ENCODE results near the gene C9orf152. TPM values are rescaled to one million over a fixed set of nuclear protein-coding genes. Genes with fewer than 3 reads are reported as not detected.

C9orf152 gene
- total RNA-seq, 6 donors from 2014 or later = 6.3 to 26.3 (median 15.9) TPM

DNA sequence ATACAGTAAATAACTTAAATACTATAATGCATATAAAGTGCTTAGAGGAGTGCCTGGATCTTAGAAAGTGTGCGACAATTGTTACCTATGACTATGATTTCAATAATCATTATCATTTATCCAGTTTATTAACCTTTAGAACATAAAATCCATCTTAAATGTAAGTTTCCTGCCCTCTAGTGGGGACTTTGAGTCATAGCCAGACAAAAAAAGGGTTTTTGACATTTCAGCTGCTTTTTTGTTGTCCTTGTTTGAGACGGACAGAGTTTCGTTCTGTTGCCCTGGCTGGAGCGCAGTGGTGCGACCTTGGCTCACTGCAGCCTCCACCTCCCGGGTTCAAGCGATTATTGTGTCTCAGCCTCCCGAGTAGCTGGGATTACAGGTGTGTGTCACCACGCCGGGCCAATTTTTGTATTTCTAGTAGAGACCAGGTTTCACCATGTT is 9.7 kb upstream of the C9orf152 start:
- ATAC-seq (ENCODE audit: low FRiP score in 2 of 2) (peak in 1 of 2 donors; percentile 59), DNase-seq (no peak)
- TF ChIP-seq, protein P1, sequence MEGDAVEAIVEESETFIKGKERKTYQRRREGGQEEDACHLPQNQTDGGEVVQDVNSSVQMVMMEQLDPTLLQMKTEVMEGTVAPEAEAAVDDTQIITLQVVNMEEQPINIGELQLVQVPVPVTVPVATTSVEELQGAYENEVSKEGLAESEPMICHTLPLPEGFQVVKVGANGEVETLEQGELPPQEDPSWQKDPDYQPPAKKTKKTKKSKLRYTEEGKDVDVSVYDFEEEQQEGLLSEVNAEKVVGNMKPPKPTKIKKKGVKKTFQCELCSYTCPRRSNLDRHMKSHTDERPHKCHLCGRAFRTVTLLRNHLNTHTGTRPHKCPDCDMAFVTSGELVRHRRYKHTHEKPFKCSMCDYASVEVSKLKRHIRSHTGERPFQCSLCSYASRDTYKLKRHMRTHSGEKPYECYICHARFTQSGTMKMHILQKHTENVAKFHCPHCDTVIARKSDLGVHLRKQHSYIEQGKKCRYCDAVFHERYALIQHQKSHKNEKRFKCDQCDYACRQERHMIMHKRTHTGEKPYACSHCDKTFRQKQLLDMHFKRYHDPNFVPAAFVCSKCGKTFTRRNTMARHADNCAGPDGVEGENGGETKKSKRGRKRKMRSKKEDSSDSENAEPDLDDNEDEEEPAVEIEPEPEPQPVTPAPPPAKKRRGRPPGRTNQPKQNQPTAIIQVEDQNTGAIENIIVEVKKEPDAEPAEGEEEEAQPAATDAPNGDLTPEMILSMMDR (IDR thresholded peaks at IDR 0.05) = peak; percentile 63 to 79 (median 76)
- TF ChIP-seq POLR2AphosphoS5 (IDR thresholded peaks at IDR 0.05) = no peak
- Histone ChIP-seq H3K36me3 (no peaks in the 10 kb centered on the region), H3K27ac (no peak overlapping the region), H3K4me1 (peaks cover 0 to 11% (median 4%) of the 10 kb centered on the region in 4 donors), H3K27me3 (no peaks in the 10 kb centered on the region), H3K4me3 (peak overlapping the region in 1 of 4 donors; percentile 5), H3K9me3 (no peaks in the 10 kb centered on the region)
- WGBS, 2 donors = 22 to 28% methylated on average over 10 of the region's 10 CpGs

DNA sequence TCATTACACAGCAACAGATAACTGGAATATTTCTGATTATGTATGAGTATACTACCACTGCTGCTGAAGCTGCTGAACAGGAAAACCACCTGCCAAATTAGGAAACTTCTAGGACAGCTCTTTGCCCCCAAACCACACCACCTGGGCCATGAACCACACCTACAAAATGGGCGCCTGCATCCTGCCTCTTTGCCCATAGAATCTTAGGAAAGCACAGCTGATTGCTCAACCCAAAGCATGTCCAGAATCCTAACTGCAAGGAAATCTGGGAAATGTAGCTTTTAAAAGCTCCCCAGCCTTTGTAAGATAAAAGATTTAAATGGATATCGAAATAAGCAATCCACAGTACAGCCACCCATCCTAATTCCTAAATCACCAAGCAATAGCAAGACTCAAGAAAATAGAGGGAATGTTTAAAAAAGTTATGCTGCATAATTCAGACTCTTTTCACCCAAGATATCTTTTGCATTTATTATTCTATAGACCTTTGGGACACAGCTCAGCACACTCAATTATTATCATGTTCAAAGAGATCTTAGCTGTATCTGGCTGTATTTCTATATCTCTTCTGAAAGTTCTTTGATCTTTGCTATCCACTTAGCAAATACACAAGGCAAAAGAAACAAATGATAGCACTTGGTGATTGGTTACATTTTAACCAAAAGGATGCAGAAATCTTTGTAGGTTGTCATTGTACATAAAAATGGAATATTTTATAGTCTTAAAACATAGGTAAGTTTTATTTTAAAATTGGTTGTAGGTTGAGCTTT is 6.8 kb upstream of the C9orf152 start:
- Histone ChIP-seq H3K27ac (no peak overlapping the region), H3K4me3 (no peak overlapping the region), H3K36me3 (no peaks in the 10 kb centered on the region), H3K4me1 (peaks cover 0 to 11% (median 4%) of the 10 kb centered on the region in 4 donors), H3K27me3 (no peaks in the 10 kb centered on the region), H3K9me3 (no peaks in the 10 kb centered on the region)
- WGBS, 2 donors = 64 to 72% methylated on average over 2 of the region's 2 CpGs
- DNase-seq (no peak), ATAC-seq (ENCODE audit: low FRiP score in 2 of 2) (no peak)
- TF ChIP-seq POLR2A (IDR thresholded peaks at IDR 0.05) (no peak), EP300 (IDR thresholded peaks at IDR 0.05) (no peak), POLR2AphosphoS5 (IDR thresholded peaks at IDR 0.05) (no peak)
- TF ChIP-seq, protein P1 (IDR thresholded peaks at IDR 0.05) = no peak

DNA sequence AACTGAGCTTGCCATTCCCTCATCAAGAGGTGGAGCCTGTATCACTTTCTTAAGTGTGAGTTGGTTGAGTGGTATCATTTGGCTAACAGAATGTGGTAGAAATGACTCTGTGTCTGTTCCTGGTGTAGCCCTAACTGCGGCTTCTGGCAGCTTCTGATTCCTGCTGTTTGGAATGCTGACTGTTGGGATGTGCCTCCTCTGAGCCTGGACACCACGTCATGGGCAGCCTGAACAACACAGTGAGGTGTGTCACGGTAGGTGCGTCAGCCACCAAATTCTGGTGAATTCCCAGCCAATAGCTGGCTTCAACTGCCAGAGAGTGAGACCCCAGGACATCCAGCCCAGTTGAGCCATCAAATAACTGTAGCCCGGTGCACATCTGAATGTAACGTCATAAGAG is 6.1 kb upstream of the C9orf152 start:
- Histone ChIP-seq H3K27me3 (no peaks in the 10 kb centered on the region), H3K4me1 (peaks cover 0 to 11% (median 4%) of the 10 kb centered on the region in 4 donors), H3K36me3 (no peaks in the 10 kb centered on the region), H3K9me3 (no peaks in the 10 kb centered on the region), H3K4me3 (no peak overlapping the region), H3K27ac (peak overlapping the region in 2 of 4 donors; percentile 9 to 26)
- no peak for ATAC-seq (ENCODE audit: low FRiP score in 2 of 2)
- TF ChIP-seq POLR2A (IDR thresholded peaks at IDR 0.05) = no peak
- no peak for TF ChIP-seq EP300 (IDR thresholded peaks at IDR 0.05)
- TF ChIP-seq, protein P1 (IDR thresholded peaks at IDR 0.05) = no peak
- TF ChIP-seq POLR2AphosphoS5 (IDR thresholded peaks at IDR 0.05) = no peak
- no peak for DNase-seq
- WGBS, 2 donors = 93 to 100% methylated on average over 2 to 6 of the region's 6 CpGs

DNA sequence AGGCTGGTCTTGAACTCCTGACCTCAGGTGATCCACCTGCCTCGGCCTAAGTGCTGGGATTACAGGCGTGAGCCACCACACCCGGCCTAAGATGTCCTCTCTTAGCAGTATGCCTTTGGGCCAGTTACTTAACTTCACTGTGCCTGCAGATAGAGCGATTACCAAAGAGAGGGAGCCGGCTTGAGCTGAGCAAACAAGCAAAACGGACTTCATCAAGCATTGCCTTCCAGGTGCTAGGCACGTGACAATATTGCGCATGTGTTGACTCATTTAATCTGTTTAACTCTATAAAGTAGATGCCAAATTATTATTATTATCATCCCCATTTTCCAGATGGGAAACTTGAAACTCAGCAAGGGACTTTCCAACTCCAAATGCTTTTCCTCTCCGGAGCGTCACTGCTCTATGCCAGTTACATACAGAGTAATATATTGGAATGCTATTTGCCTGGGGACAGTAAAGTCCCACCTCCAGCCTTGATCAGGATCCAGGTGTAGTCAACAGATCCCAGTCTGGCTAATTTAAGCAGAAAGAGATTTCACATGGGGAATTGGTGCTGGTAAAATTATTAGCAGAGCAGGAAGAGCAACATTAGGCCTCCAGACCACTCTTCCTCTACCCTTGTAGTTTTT is 5.6 kb upstream of the C9orf152 start:
- peak; percentile 30 to 64 for ATAC-seq (ENCODE audit: low FRiP score in 2 of 2)
- H3K4me1 ChIP-seq = peaks cover 0 to 11% (median 7%) of the 10 kb centered on the region in 4 donors
- peak in 1 of 2 donors; percentile 74 for DNase-seq
- WGBS, 2 donors = 65 to 74% methylated on average over 8 to 10 of the region's 10 CpGs
- H3K9me3 ChIP-seq = no peaks in the 10 kb centered on the region
- H3K27ac ChIP-seq = peak overlapping the region in 2 of 4 donors; percentile 28
- no peaks in the 10 kb centered on the region for H3K27me3 ChIP-seq
- no peak overlapping the region for H3K4me3 ChIP-seq
- no peaks in the 10 kb centered on the region for H3K36me3 ChIP-seq
- TF ChIP-seq, protein P1 (IDR thresholded peaks at IDR 0.05) = no peak
- TF ChIP-seq EP300 (IDR thresholded peaks at IDR 0.05) (no peak), POLR2AphosphoS5 (IDR thresholded peaks at IDR 0.05) (no peak), POLR2A (IDR thresholded peaks at IDR 0.05) (no peak)
